HG03108 (cell line): ENCODE measurements around the gene ZNF688.
"Not testable (repeated sequence)": the region's sequence is repeated elsewhere in the genome, so short reads cannot be mapped to it uniquely, and the experiment has no call there.

Experiments
- ATAC-seq: cut with Tn5 transposase; IDR thresholded peaks from one replicate; pipeline ENCODE4 v1.9.1; 2021; ENCODE audit warnings: moderate library complexity; ENCODE audit not compliant: unreplicated experiment

ZNF688 gene

GRCh38 chr16:30557957-30558788, 13.3 kb downstream of the ZNF688 start, which contains the start of gene ZNF764:
TSS of gene ZNF764 (minus strand) at chr16:30558374. CDS start at chr16:30558182, 192 bp downstream.
- ATAC-seq, result peak; percentile 86

DNA sequence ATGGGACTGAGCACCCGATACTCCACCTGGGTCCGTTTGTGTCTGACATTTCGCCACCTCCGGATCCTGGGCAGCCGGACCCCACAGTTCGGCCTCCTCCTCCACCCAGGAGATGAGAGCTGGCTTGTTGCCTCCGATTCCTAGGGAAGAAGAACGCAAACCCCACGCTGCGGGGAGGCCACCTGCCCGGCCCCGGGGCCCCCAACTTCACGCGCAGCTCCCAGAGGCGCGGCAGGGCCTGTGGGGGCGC, 13.9 kb downstream of the ZNF688 start:
- no peak for ATAC-seq

- no peak for ATAC-seq
Measured at GRCh38 chr16:30556125-30556473, 15.4 kb downstream of the ZNF688 start.

GRCh38 chr16:30555315-30556124, 16.0 kb downstream of the ZNF688 start:
- ATAC-seq, result no peak

DNA sequence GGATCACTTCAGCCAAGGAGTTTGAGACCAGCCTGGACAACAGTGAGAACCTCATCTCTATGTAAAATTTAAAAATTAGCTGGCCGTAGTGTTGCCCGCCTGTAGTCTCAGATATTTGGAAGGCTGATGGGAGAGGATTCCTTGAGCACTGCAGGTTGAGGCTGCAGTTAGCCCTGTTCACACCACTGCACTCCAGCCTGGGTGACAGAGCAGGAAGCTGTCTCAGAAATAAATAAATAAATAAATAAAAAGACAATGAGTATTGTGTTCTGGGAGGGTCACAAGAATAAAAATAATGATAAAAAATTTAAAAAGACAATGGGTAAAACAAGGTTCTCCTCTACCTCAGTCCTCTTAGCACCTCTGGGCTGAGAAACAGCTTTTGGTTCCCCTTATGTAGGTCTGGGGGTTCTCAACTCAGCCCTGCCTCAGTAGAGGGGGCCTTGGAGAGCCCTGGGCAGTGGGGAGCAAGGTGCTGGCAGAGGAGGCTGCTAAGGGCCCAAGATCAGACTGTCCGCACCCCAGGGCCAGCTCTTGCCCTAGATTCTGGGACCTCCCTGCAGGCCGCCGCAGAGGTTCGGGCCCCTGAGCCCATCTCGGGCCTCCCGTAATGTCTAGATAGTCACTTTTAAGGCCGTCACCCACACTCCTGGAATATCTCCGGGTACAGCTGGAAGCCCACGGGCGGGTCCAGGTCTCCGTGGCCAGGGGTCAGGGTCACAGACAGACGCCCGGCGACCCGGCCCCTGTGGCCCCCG, 16.8 kb downstream of the ZNF688 start:
- ATAC-seq, result no peak

GRCh38 chr16:30553393-30553899, 18.1 kb downstream of the ZNF688 start:
- no peak for ATAC-seq

- ATAC-seq, result no peak
Measured at GRCh38 chr16:30552956-30553355, 18.6 kb downstream of the ZNF688 start.

GRCh38 chr16:30551781-30552180, 19.7 kb downstream of the ZNF688 start:
- ATAC-seq, result no peak

- no peak for ATAC-seq
Measured at GRCh38 chr16:30548416-30549253, 22.9 kb downstream of the ZNF688 start.

GRCh38 chr16:30546115-30546514, 25.4 kb downstream of the ZNF688 start:
- ATAC-seq, result no peak

DNA sequence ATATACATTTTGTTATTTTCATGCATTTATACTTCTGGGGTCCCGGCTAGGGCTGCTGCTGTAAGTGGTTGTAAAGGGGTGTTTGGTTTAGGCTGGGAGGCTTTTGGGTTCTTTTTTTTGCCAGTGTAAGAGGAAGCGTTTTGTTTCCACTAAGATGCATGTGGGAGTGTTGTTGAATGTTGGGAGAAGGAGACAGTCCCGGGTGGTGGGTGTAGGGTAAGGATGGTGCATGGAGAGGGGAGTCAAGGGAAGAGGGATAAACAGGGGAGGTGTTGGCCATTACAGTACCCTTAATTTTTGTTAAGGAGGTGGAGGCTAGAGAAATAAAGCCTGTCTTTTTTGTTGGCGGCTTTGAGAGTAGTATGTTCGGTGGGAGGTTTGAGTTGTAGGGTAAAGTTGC, 28.4 kb downstream of the ZNF688 start:
- ATAC-seq, result no peak

DNA sequence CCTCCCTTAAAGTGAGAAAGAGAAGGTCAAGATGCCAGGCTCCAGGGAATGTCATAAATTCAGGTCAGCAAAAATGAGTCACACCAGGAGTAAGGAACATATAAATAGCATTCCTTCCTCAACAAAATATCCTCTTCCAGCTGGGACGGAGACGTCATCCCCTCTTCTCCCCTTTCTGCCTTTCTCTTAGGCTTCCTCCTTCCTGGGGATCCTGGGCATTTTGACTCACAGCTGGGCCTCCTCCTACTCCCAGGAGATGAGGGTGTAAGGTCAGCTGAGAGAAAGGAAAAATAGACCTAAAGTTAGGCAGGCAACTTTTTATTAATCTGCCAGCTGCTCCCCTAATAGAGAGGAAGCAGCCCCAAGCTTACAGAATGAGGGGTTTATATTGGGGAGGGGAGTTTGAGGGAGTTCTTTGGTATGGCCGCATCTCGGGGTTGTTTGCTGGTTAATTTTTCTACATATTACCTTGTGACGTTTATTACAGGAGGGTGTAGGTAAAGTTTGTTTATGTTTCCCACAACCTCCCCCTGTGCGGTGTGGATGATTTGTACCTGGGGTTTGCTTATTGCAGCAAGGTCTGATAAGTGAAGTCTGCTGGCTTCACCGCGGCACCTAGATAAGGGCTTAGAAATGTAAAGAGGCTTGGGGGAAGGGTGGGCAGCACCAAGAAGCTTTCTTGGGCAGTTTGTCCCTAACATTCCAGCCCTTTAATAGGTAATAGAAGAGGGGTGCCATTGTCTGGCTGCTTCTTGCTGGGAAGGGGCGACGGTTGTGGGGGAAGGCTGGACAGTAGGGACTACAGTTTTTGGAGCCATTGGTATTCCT, 29.8 kb downstream of the ZNF688 start:
- no peak for ATAC-seq

DNA sequence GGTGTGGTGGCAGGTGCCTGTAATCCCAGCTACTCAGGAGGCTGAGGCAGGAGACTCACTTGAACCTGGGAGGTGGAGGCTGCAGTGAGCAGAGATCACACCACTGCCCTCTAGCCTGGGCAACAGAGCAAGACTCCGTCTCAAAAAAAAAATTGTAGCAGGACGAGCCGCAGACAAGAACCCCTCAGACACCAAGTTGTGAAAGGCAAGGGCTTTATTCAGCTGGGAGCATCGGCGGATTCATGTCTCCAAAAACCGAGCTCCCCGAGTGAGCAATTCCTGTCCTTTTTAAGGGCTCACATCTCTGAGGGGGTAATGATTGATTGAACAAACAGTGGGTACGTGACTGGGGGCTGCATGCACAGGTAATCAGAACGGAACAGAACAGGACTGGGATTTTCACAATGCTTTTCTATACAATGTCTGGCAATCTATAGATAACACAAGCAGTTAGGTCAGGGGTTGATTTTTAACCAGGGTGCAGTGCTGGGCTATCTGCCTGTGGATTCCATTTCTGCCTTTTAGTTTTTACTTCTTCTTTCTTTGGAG, 30.5 kb downstream of the ZNF688 start:
- ATAC-seq, result not testable (repeated sequence)

DNA sequence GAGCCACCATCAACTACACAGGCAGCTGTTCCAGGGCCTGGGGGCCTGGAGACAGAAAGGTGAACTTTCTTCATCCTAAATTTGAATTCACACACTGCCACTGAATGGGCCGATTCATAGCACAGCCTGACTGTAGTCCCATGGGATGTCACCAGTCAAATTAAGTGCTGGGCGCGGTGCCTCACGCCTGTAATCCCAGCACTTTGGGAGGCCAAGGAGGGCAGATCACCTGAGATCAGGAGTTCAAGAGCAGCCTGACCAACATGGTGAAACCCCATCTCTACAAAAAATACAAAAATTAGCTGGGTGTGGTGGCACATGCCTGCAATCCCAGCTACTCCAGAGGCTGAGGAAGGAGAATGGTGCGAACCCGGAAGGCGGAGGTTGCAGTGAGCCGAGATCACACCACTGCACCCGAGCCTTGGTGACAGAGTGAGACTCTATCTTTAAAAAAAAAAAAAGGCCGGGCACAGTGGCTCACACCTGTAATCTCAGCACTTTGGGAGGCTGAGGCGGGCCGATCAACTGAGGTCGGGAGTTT, 31.5 kb downstream of the ZNF688 start:
- ATAC-seq, result not testable (repeated sequence)

DNA sequence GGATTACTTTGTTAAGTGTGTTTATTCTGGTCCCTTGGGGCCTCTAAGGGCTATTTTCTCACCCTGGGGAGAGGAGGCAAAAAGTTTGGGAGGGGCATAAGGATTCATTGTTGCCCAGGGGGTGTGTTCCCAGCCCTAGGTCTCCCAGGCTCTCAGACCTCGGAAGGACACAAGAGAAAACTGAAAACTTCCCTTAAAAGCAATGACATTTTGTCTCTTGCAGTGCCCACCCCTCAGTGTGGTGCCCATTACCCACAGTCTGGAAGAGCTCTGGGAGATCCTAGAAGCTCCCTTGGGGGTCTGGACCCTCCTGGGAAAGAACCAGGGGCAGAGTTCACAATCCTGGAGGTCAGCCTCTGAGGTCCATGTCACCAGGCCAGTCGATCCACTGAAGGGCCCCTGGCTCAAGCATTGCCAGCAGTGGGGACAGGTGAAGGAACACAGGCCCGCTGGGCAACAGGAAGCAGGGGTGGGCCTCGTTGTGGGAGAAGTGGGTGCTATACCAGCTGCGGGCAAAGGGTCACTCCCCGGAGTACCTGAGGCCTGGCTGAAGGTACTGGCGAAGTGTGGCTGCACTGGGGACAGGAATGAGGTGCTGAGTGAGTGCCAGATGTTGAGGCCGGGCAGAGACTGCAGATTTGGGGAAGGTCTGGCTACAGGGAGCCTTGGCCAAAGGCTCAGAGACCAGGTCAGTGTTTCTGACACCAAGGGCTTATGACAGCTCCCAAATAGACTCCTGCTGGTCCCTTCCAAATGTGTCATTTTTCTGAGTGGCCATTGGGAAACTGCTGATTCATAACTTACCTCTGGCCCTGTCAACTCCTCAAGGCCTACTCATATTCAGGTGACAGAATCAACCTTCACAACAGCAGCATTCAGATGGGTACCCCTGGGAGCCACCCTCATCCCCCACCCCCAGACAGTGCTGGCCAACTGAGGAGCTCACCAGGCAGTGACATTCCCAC, 32.2 kb downstream of the ZNF688 start:
- no peak for ATAC-seq

DNA sequence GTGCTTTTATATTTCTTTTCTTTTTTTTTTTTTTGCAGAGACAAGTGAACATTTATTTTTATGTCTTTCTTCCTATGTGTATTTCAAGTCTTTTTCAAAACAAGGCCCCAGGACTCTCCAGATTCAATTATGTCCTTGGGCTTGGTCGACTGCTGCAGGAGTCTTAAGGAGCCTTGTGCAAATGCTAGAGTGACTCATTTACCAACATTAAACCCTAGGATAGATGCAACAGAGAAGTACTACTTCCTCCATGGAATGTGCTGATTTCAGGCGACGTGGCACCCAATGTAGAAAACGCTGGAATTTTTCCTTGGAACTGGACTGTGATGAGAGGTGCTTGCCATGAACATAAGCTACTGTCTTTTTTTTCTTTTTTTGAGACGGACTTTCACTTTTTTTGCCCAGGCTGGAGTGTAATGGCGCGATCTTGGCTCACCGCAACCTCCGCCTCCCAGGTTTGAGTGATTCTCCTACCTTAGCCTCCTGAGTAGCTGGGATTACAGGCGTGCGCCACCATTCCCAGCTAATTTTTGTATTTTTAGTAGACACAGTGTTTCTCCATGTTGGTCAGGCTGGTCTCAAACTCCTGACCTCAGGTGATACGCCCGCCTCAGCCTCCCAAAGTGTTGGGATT, 35.0 kb downstream of the ZNF688 start:
- ATAC-seq, result not testable (repeated sequence)

- peak; percentile 53 for ATAC-seq
Measured at GRCh38 chr16:30535777-30536190, 35.7 kb downstream of the ZNF688 start.
